Tibial nerve (tissue), 4 donors: Measurements from ENCODE around the gene SAMHD1.

Source experiments
- CTCF ChIP-seq, 5 experiments: fragments of 200-600 bp in 3 of 5; fragments of 450-650 bp in 2 of 5; sonication (generic) in 3 of 5; IDR thresholded peaks; one replicate each; pipeline ENCODE4 v1.5.1; 2016 to 2019; ENCODE audit warnings: antibody characterized with exemption in 5 of 5, mild to moderate bottlenecking in 3 of 5, moderate library complexity in 2 of 5
- EP300 ChIP-seq, 2 donors: sonication (generic); formaldehyde crosslinking; IDR thresholded peaks; one replicate each; pipeline ENCODE4 v1.6.1; 2017; ENCODE audit warnings: antibody characterized with exemption in 2 of 2, mild to moderate bottlenecking in 1 of 2
- POLR2A ChIP-seq, 2 donors: fragments of 450-650 bp; IDR thresholded peaks; one replicate each; pipeline ENCODE4 v1.6.1; 2017; ENCODE audit warnings: antibody characterized with exemption in 2 of 2, mild to moderate bottlenecking in 2 of 2, moderate library complexity in 2 of 2

DNA sequence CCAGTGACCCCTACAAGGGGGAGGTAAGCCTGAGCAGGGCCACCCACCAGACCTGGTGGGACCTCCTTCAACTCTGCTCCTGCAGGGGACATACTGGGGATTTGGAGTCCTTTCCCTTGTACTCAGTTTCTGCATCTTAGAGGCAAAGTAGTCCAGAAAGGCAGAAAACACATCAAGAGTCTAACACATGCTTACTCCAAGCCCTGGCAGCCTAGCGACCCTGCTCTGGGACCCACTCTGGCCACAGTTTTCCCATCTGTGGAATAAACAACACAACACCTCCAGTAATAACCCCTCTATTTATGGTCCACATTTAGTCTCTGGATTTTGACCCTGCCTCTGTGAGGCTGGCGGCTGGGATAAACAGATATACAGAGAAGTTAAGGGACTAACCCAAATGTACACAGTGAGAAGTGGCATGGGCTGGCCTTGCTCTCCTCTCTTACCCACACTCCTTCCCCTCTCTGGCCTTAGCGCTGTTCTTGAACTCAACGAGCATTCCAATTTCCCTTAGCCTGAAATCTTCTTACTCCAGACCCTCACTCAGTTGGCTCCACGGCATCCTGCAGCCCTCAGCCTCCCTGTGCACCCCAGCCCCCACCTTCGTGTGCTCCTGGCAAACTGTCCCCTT is 91.7 kb downstream of the SAMHD1 start:
- TF ChIP-seq POLR2A (IDR thresholded peaks at IDR 0.05): no peak
- TF ChIP-seq CTCF (IDR thresholded peaks at IDR 0.05): no peak
- TF ChIP-seq EP300 (IDR thresholded peaks at IDR 0.05): no peak
